ENCODE results near the gene HTATIP2.
A peak's percentile ranks its signal among the peaks of the same experiment; 100 is the strongest.
"Not testable (repeated sequence)": the region's sequence is repeated elsewhere in the genome, so short reads cannot be mapped to it uniquely, and the experiment has no call there.

The HTATIP2 gene

GRCh38 chr11:20373568-20374209, 10.2 kb downstream of the HTATIP2 start:
- no peak for TF ChIP-seq CTCF (IDR thresholded peaks at IDR 0.05; ENCODE audit: low read depth, low read length, poor library complexity, severe bottlenecking)
- no peak for TF ChIP-seq EZH2phosphoT487 (IDR thresholded peaks at IDR 0.05; ENCODE audit: borderline replicate concordance, low read length)
- no peaks in the 10 kb centered on the region for H3K9me2 ChIP-seq (replicated peaks; ENCODE audit: control insufficient read depth, low read length)
- H3K4me2 ChIP-seq (ENCODE audit: low read length), result no peak overlapping the region
- no peak overlapping the region for H3K4me3 ChIP-seq (ENCODE audit: low read length)
- no peaks in the 10 kb centered on the region for H3F3A ChIP-seq (ENCODE audit: control insufficient read depth, insufficient read depth)
- H3K4me1 ChIP-seq (ENCODE audit: control insufficient read depth, low read length), result no peaks in the 10 kb centered on the region
- no peaks in the 10 kb centered on the region for H3K9me3 ChIP-seq (ENCODE audit: control insufficient read depth, insufficient read depth, low read length)
- H3K27me3 ChIP-seq (ENCODE audit: control insufficient read depth, low read length), result no peaks in the 10 kb centered on the region
- H3K36me3 ChIP-seq (ENCODE audit: control insufficient read depth, low read length), result no peaks in the 10 kb centered on the region
- no peak overlapping the region for H3K27ac ChIP-seq (ENCODE audit: low read depth, low read length)
- H4K20me1 ChIP-seq (ENCODE audit: control insufficient read depth, insufficient read depth, low read depth, low read length), result no peaks in the 10 kb centered on the region
- no peaks in the 10 kb centered on the region for H3K79me2 ChIP-seq (ENCODE audit: control insufficient read depth, low read length)

- TF ChIP-seq EZH2phosphoT487 (IDR thresholded peaks at IDR 0.05; ENCODE audit: borderline replicate concordance, low read length) (no peak), CTCF (IDR thresholded peaks at IDR 0.05; ENCODE audit: low read depth, low read length, poor library complexity, severe bottlenecking) (no peak)
- Histone ChIP-seq H4K20me1 (ENCODE audit: control insufficient read depth, insufficient read depth, low read depth, low read length) (no peaks in the 10 kb centered on the region), H3K9me3 (ENCODE audit: control insufficient read depth, insufficient read depth, low read length) (no peaks in the 10 kb centered on the region), H3K36me3 (ENCODE audit: control insufficient read depth, low read length) (no peaks in the 10 kb centered on the region), H3K27me3 (ENCODE audit: control insufficient read depth, low read length) (no peaks in the 10 kb centered on the region), H3K27ac (ENCODE audit: low read depth, low read length) (no peak overlapping the region), H3F3A (ENCODE audit: control insufficient read depth, insufficient read depth) (no peaks in the 10 kb centered on the region), H3K4me2 (ENCODE audit: low read length) (no peak overlapping the region), H3K4me3 (ENCODE audit: low read length) (no peak overlapping the region), H3K79me2 (ENCODE audit: control insufficient read depth, low read length) (no peaks in the 10 kb centered on the region), H3K4me1 (ENCODE audit: control insufficient read depth, low read length) (no peaks in the 10 kb centered on the region), H3K9me2 (replicated peaks; ENCODE audit: control insufficient read depth, low read length) (no peaks in the 10 kb centered on the region)
Observed at GRCh38 chr11:20374741-20375300, 11.3 kb downstream of the HTATIP2 start.

- Histone ChIP-seq H3K27me3 (ENCODE audit: control insufficient read depth, low read length) (no peaks in the 10 kb centered on the region), H3K4me2 (ENCODE audit: low read length) (no peak overlapping the region), H3K4me3 (ENCODE audit: low read length) (no peak overlapping the region), H3K36me3 (ENCODE audit: control insufficient read depth, low read length) (no peaks in the 10 kb centered on the region), H3K9me2 (replicated peaks; ENCODE audit: control insufficient read depth, low read length) (no peaks in the 10 kb centered on the region), H3K27ac (ENCODE audit: low read depth, low read length) (no peak overlapping the region), H3F3A (ENCODE audit: control insufficient read depth, insufficient read depth) (no peaks in the 10 kb centered on the region), H4K20me1 (ENCODE audit: control insufficient read depth, insufficient read depth, low read depth, low read length) (no peaks in the 10 kb centered on the region), H3K9me3 (ENCODE audit: control insufficient read depth, insufficient read depth, low read length) (no peaks in the 10 kb centered on the region), H3K79me2 (ENCODE audit: control insufficient read depth, low read length) (no peaks in the 10 kb centered on the region), H3K4me1 (ENCODE audit: control insufficient read depth, low read length) (no peaks in the 10 kb centered on the region)
- TF ChIP-seq CTCF (IDR thresholded peaks at IDR 0.05; ENCODE audit: low read depth, low read length, poor library complexity, severe bottlenecking), result no peak
Observed at GRCh38 chr11:20376162-20376730, 12.7 kb downstream of the HTATIP2 start.

- Histone ChIP-seq H3K4me2 (ENCODE audit: low read length) (peak overlapping the region; percentile 87), H3K36me3 (ENCODE audit: control insufficient read depth, low read length) (peaks cover 31% of the 10 kb centered on the region), H3K4me1 (ENCODE audit: control insufficient read depth, low read length) (peaks cover 19% of the 10 kb centered on the region), H3K79me2 (ENCODE audit: control insufficient read depth, low read length) (peaks cover 42% of the 10 kb centered on the region), H3K4me3 (ENCODE audit: low read length) (peak overlapping the region; percentile 89)
- not testable (repeated sequence) for H3K27ac ChIP-seq (ENCODE audit: low read depth, low read length); H4K20me1 ChIP-seq (ENCODE audit: control insufficient read depth, insufficient read depth, low read depth, low read length); H3K27me3 ChIP-seq (ENCODE audit: control insufficient read depth, low read length); H3F3A ChIP-seq (ENCODE audit: control insufficient read depth, insufficient read depth); H3K9me2 ChIP-seq (replicated peaks; ENCODE audit: control insufficient read depth, low read length); H3K9me3 ChIP-seq (ENCODE audit: control insufficient read depth, insufficient read depth, low read length)
Observed at GRCh38 chr11:20385996-20386395, 22.5 kb downstream of the HTATIP2 start.
